K562 treated with DMSO at 1 percent for 48 hours (cell line): Measurements from ENCODE around the gene RFFL. TPM values are rescaled to one million over a fixed set of nuclear protein-coding genes. Genes with fewer than 3 reads are reported as not detected.

Source experiments
- total RNA-seq: library from RNA; unstranded; fragments of 300-600 nt; gene quantifications from 2 replicates; pipeline ENCODE4 v1.2.3, GENCODE V29; 2022; ENCODE audit warnings: low replicate concordance; ENCODE audit errors: extremely low read depth

RFFL gene, protein sequence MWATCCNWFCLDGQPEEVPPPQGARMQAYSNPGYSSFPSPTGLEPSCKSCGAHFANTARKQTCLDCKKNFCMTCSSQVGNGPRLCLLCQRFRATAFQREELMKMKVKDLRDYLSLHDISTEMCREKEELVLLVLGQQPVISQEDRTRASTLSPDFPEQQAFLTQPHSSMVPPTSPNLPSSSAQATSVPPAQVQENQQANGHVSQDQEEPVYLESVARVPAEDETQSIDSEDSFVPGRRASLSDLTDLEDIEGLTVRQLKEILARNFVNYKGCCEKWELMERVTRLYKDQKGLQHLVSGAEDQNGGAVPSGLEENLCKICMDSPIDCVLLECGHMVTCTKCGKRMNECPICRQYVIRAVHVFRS
- total RNA-seq, result not detected in 2 replicates

DNA sequence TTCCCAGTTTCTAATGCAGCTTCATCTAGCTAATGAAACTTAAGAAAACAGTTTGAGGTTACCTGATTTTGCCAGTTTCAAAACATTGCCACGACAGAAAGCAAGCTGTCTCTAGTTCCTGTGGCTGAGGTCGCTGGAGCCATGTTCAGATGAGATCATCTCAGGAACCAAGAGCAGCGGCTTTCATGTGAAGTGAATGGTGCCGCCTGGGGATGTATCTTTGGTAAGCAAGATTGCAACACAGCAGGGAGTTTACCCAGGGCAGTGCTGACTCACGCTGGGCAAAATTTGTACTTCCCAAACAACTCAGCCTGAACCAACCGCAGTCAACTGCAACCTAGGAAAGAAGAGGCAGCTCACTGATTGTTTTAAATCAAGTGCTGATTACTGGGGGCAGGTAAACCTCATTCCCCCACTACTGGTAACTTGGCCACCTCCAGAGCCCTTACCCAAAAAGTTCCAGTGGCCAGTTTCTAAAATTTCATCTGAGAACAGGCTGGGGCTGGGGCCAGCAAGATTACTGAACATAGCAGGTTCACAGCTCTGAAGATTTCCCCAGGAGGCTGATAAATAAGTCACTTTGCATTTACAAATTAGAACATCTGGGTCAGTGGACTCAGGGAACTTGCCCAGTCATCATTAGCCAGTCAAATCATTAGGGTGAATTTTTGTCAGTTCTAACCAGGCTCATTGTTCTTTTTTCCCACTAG is at the start of gene RFFL:
RFFL (minus strand) TSS at position 194 of the 710 bp plus-strand sequence. CDS start 37,154 bp downstream, outside the sequence.

DNA sequence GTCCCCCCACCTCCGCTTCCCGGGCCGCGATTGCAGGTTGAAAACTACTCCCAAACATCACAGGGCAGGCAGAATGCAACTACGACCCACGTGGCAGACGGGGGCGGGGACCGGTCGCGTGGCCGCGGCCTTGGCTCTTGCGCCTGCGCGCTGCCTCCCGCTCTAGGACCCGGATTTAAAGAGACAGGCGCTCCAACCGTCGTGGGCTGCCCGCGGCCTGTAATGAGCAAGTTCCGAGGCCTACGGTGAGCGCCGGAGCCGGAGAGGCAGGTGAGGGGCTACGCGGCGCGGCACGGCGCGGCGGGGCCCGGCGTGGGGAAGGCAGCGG is 83.2 kb downstream of the RFFL start, which contains the start of gene LIG3:
LIG3 (plus strand) TSS at position 160 of the 328 bp plus-strand sequence. CDS start 2,494 bp downstream, outside the sequence.

DNA sequence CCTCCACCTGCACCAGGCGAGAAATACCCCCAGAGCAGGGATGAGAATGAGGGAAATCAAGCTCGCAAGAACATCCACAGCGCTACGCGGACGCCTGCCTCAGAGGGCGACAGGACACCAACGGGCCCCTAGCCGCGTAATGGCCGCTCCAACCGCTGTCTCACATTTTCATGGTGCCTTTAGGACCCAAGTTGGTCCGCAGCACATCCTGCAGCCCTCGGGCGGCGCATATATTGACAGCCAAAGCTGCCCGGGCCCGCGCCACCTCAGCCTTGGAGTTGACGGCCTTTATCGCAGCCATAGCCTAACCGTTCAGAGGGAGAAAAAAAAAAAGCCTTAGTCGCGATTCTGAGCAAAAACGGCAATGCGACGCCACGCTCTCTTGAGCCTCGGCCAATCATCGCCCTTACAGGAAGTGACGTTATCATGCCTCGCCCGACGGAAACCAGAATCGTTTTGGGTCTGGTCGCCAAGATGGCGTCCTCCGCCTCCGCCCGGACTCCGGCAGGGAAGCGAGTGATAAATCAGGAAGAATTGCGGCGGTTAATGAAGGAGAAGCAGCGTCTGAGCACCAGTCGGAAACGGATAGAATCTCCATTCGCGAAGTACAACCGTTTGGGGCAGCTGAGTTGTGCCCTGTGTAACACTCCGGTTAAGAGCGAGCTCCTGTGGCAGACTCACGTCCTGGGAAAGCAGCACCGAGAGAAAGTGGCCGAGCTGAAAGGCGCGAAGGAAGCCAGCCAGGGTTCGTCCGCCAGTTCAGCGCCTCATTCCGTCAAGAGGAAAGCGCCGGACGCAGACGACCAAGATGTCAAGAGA is 102.2 kb downstream of the RFFL start, which contains the start of the genes CCT6B and ZNF830:
CCT6B (minus strand) TSS at position 368 of the 819 bp plus-strand sequence; CDS start at position 301, 67 bp downstream.
ZNF830 (plus strand) TSS at position 448 of the 819 bp plus-strand sequence; CDS start at position 475, 27 bp downstream.

Other genes starting within 250 kb of the RFFL start
- not detected in 2 replicates for gene CCT6B, start 102.2 kb downstream of the RFFL start, total RNA-seq
- gene ZNF830, start 102.2 kb downstream of the RFFL start, total RNA-seq, result not detected in 2 replicates
- not detected in 2 replicates for gene LIG3, start 83.2 kb downstream of the RFFL start, total RNA-seq
- not detected in 2 replicates for gene RAD51D, start 56.2 kb upstream of the RFFL start, total RNA-seq
- not detected in 2 replicates for gene FNDC8, start 57.9 kb upstream of the RFFL start, total RNA-seq
- not detected in 2 replicates for gene NLE1, start 78.6 kb upstream of the RFFL start, total RNA-seq
- gene UNC45B, start 84.1 kb upstream of the RFFL start, total RNA-seq, result not detected in 2 replicates
- gene SLC35G3, start 130.7 kb upstream of the RFFL start, total RNA-seq, result not detected in 2 replicates
- gene SLFN5, start 179.4 kb upstream of the RFFL start, total RNA-seq, result not detected in 2 replicates